H9 (cell line): ENCODE measurements around the gene CLBA1. TPM values are rescaled to one million over a fixed set of nuclear protein-coding genes. Genes with fewer than 3 reads are reported as not detected.
A peak's percentile ranks its signal among the peaks of the same experiment; 100 is the strongest.

Source experiments
- DNase-seq: peaks from one replicate; pipeline ENCODE4 v3.0.0-alpha.2; 2017
- H2AFZ ChIP-seq: one replicate; pipeline ENCODE4 v1.6.1; 2013; ENCODE audit warnings: mild to moderate bottlenecking, low read length, control low read depth, moderate library complexity
- H2AK5ac ChIP-seq: 2 replicates; pipeline ENCODE4 v1.6.1; 2013; ENCODE audit warnings: low read length, control low read depth, mixed read lengths; ENCODE audit not compliant: insufficient read length
- H2BK120ac ChIP-seq: one replicate; pipeline ENCODE4 v1.6.1; 2013; ENCODE audit warnings: low read depth, mild to moderate bottlenecking, low read length, control low read depth, inconsistent platforms; ENCODE audit not compliant: poor library complexity, severe bottlenecking
- H2BK12ac ChIP-seq: 2 replicates; pipeline ENCODE4 v1.6.1; 2013; ENCODE audit warnings: low read length, control low read depth, mixed read lengths, low read depth; ENCODE audit not compliant: insufficient read length
- H2BK15ac ChIP-seq: 2 replicates; pipeline ENCODE4 v1.6.1; 2013; ENCODE audit warnings: low read depth, low read length, control low read depth
- H2BK20ac ChIP-seq: one replicate; pipeline ENCODE4 v1.6.1; 2013; ENCODE audit warnings: low read depth, mild to moderate bottlenecking, low read length, control low read depth, inconsistent platforms; ENCODE audit not compliant: poor library complexity, severe bottlenecking
- H2BK5ac ChIP-seq: 2 replicates; pipeline ENCODE4 v1.6.1; 2013; ENCODE audit warnings: low read length, control low read depth, mixed read lengths; ENCODE audit not compliant: insufficient read length
- H3K14ac ChIP-seq: 2 replicates; pipeline ENCODE4 v1.6.1; 2013; ENCODE audit warnings: low read length, control low read depth; ENCODE audit not compliant: insufficient read depth
- H3K18ac ChIP-seq: 2 replicates; pipeline ENCODE4 v1.6.1; 2013; ENCODE audit warnings: low read depth, mild to moderate bottlenecking, mixed read lengths, low read length, control low read depth; ENCODE audit not compliant: insufficient read length
- H3K23ac ChIP-seq: 2 replicates; pipeline ENCODE4 v1.6.1; 2013; ENCODE audit warnings: low read length, control low read depth, mixed read lengths, low read depth; ENCODE audit not compliant: insufficient read length
- H3K23me2 ChIP-seq: 2 replicates; pipeline ENCODE4 v1.6.1; 2013; ENCODE audit warnings: low read depth, mild to moderate bottlenecking, mixed read lengths, low read length, control low read depth; ENCODE audit not compliant: insufficient read length, poor library complexity, severe bottlenecking
- H3K27ac ChIP-seq: 2 replicates; pipeline ENCODE4 v1.5.1; 2013; ENCODE audit warnings: low read length, control low read depth, mixed read lengths, low read depth; ENCODE audit not compliant: insufficient read length
- H3K27me3 ChIP-seq: 2 replicates; pipeline ENCODE4 v1.6.1; 2013; ENCODE audit warnings: low read length, control low read depth, inconsistent platforms; ENCODE audit not compliant: insufficient read depth
- H3K4ac ChIP-seq: 2 replicates; pipeline ENCODE4 v1.6.1; 2013; ENCODE audit warnings: low read depth, mild to moderate bottlenecking, control low read depth, inconsistent platforms, low read length, moderate library complexity
- H3K4me1 ChIP-seq: 2 replicates; pipeline ENCODE4 v1.6.1; 2013; ENCODE audit warnings: low read length, control low read depth, inconsistent platforms; ENCODE audit not compliant: insufficient read depth
- H3K4me2 ChIP-seq: 2 replicates; pipeline ENCODE4 v1.6.1; 2013; ENCODE audit warnings: low read length, control low read depth, mixed read lengths; ENCODE audit not compliant: insufficient read length, insufficient read depth
- H3K56ac ChIP-seq: 2 replicates; pipeline ENCODE4 v1.6.1; 2013; ENCODE audit warnings: low read depth, mild to moderate bottlenecking, mixed read lengths, low read length, control low read depth; ENCODE audit not compliant: insufficient read length
- H3K79me1 ChIP-seq: 2 replicates; pipeline ENCODE4 v1.6.1; 2013; ENCODE audit warnings: low read depth, mild to moderate bottlenecking, moderate library complexity, low read length, control low read depth, inconsistent platforms; ENCODE audit not compliant: insufficient read depth, poor library complexity, severe bottlenecking
- H3K79me2 ChIP-seq: 2 replicates; pipeline ENCODE4 v1.6.1; 2013; ENCODE audit warnings: low read length, control low read depth, inconsistent platforms; ENCODE audit not compliant: insufficient read depth
- H3K9ac ChIP-seq: 2 replicates; pipeline ENCODE4 v1.6.1; 2013; ENCODE audit warnings: low read length, control low read depth, mixed read lengths; ENCODE audit not compliant: insufficient read length; ENCODE audit errors: extremely low read depth
- H3K9me3 ChIP-seq: one replicate; pipeline ENCODE4 v1.6.1; 2013; ENCODE audit warnings: low read depth, low read length, inconsistent platforms; ENCODE audit not compliant: control insufficient read depth
- H3T11ph ChIP-seq: one replicate; pipeline ENCODE4 v1.6.1; 2013; ENCODE audit warnings: mild to moderate bottlenecking, low read length, control low read depth, inconsistent platforms
- H4K20me1 ChIP-seq: one replicate; pipeline ENCODE4 v1.6.1; 2013; ENCODE audit not compliant: control insufficient read depth, insufficient read length, insufficient read depth
- H4K5ac ChIP-seq: 2 replicates; pipeline ENCODE4 v1.6.1; 2013; ENCODE audit warnings: low read depth, mild to moderate bottlenecking, mixed read lengths, low read length, control low read depth; ENCODE audit not compliant: insufficient read length
- H4K8ac ChIP-seq: replicated peaks from 2 replicates; pipeline ENCODE4 v1.6.1; 2013; ENCODE audit warnings: low read length, control low read depth, mixed read lengths, low read depth; ENCODE audit not compliant: insufficient read length
- H4K91ac ChIP-seq: 2 replicates; pipeline ENCODE4 v1.6.1; 2013; ENCODE audit warnings: low read depth, mild to moderate bottlenecking, moderate library complexity, mixed read lengths, low read length, control low read depth; ENCODE audit not compliant: insufficient read length
- H3K27ac Mint-ChIP-seq, 3 experiments: 2 replicates in 2 of 3; 3 replicates in 1 of 3; pipeline ENCODE4 v1.8.0; 2020 to 2021; ENCODE audit warnings: mixed read lengths in 3 of 3, mild to moderate bottlenecking in 1 of 3, moderate library complexity in 1 of 3
- H3K27me3 Mint-ChIP-seq: 2 replicates; pipeline ENCODE4 v1.8.0; 2021; ENCODE audit warnings: low read depth, mild to moderate bottlenecking, moderate library complexity, mixed read lengths
- H3K36me3 Mint-ChIP-seq, 3 experiments: 2 replicates in 2 of 3; 3 replicates in 1 of 3; pipeline ENCODE4 v1.8.0; 2020 to 2021; ENCODE audit warnings: low read depth in 3 of 3, mixed read lengths in 3 of 3; ENCODE audit not compliant: insufficient read depth in 1 of 3
- H3K4me1 Mint-ChIP-seq, 2 experiments: 2 replicates each; pipeline ENCODE4 v1.8.0; 2020; ENCODE audit warnings: mixed read lengths in 2 of 2
- H3K4me3 Mint-ChIP-seq, 2 experiments: 2 replicates in 1 of 2; 3 replicates in 1 of 2; pipeline ENCODE4 v1.8.0; 2020 to 2021; ENCODE audit warnings: mild to moderate bottlenecking in 2 of 2, mixed read lengths in 2 of 2, moderate library complexity in 1 of 2
- H3K9me3 Mint-ChIP-seq, 2 experiments: 2 replicates in 1 of 2; 3 replicates in 1 of 2; pipeline ENCODE4 v1.8.0; 2020; ENCODE audit warnings: mild to moderate bottlenecking in 2 of 2, mixed read lengths in 2 of 2, moderate library complexity in 1 of 2
- CTCF ChIP-seq: fragments of 200-600 bp; sonication (generic); conservative IDR thresholded peaks from 3 replicates; pipeline ENCODE4 v1.8.0; 2021; ENCODE audit warnings: antibody characterized with exemption, mild to moderate bottlenecking
- WGBS: extraction: QIAGEN DNeasy Blood & Tissue Kit; methylation state at CpG from one replicate; pipeline ENCODE4 v1.1.7; 2013; ENCODE audit warnings: missing lambda C conversion rate, low lambda C conversion rate, mixed read lengths; ENCODE audit not compliant: insufficient read length; ENCODE audit errors: extremely low coverage; 5-methylcytosine and 5-hydroxymethylcytosine counted together
- total RNA-seq: library from RNA; stranded (reverse); gene quantifications from 2 replicates; pipeline ENCODE4 v1.2.1, GENCODE V29; 2021

CLBA1 gene
- total RNA-seq, 1 experiment from 2014 or later = 2.4 TPM

GRCh38 chr14:104973385-104974145 is 12.0 kb upstream of the CLBA1 start:
- H3K4me2 ChIP-seq = no peak overlapping the region
- H2BK12ac ChIP-seq = no peak overlapping the region
- no peak overlapping the region for H2AK5ac ChIP-seq
- Mint-ChIP-seq H3K36me3 (no peaks in the 10 kb centered on the region), H3K9me3 (no peaks in the 10 kb centered on the region; a peak in 1 of 5 replicates), H3K27ac (no peak overlapping the region), H3K27me3 (peaks cover 31% of the 10 kb centered on the region), H3K4me3 (no peak overlapping the region), H3K4me1 (peaks cover 9 to 27% of the 10 kb centered on the region in 2 experiments)
- H3K4ac ChIP-seq = no peak overlapping the region
- H4K5ac ChIP-seq = no peak overlapping the region
- H2BK20ac ChIP-seq = no peak overlapping the region
- no peaks in the 10 kb centered on the region for H3K79me2 ChIP-seq
- no peak for TF ChIP-seq CTCF
- H3K23me2 ChIP-seq = no peaks in the 10 kb centered on the region
- no peaks in the 10 kb centered on the region for H3K79me1 ChIP-seq
- H4K91ac ChIP-seq = no peak overlapping the region
- H3K9ac ChIP-seq = no peak overlapping the region
- H3K14ac ChIP-seq = no peak overlapping the region
- H2AFZ ChIP-seq = no peak overlapping the region
- H3K18ac ChIP-seq = no peak overlapping the region
- H3K4me1 ChIP-seq = peaks cover 2% of the 10 kb centered on the region; the same call in 1 of the 2 replicates
- no peak overlapping the region for H2BK120ac ChIP-seq
- no peaks in the 10 kb centered on the region for H3K9me3 ChIP-seq
- H3K27ac ChIP-seq = no peak overlapping the region
- peaks cover 4% of the 10 kb centered on the region for H4K20me1 ChIP-seq
- no peak overlapping the region for H3K56ac ChIP-seq
- H3K23ac ChIP-seq = no peak overlapping the region
- no peak overlapping the region for H2BK5ac ChIP-seq
- peak; percentile 45 for DNase-seq
- H2BK15ac ChIP-seq = no peak overlapping the region
- no CpG with 5 or more reads among the region's 23 CpGs for whole genome bisulfite sequencing
- peaks cover 9% of the 10 kb centered on the region; the same call in 1 of the 2 replicates for H3K27me3 ChIP-seq
- H4K8ac ChIP-seq = no peak overlapping the region
- H3T11ph ChIP-seq = no peak overlapping the region
